Mesenchymal stem cell (in vitro differentiated cells and primary cell): ENCODE results near the gene RPP38.
A peak's percentile ranks its signal among the peaks of the same experiment; 100 is the strongest.

Source experiments
- DNase-seq: peaks from one replicate; pipeline ENCODE4 v3.0.0-alpha.2; 2013
- H2AFZ ChIP-seq: one replicate; pipeline ENCODE4 v1.6.1; 2013; ENCODE audit warnings: low read depth, mild to moderate bottlenecking, control low read depth, inconsistent platforms, low read length, moderate library complexity
- H2AK5ac ChIP-seq: 2 replicates; pipeline ENCODE4 v1.6.1; 2013; ENCODE audit warnings: low read length, moderate library complexity, mild to moderate bottlenecking, inconsistent platforms; ENCODE audit not compliant: severe bottlenecking
- H2BK120ac ChIP-seq: one replicate; pipeline ENCODE4 v1.6.1; 2013; ENCODE audit warnings: low read depth, mild to moderate bottlenecking, inconsistent platforms, low read length, moderate library complexity
- H2BK12ac ChIP-seq, 2 experiments: one replicate each; pipeline ENCODE4 v1.6.1; 2013; ENCODE audit warnings: inconsistent platforms in 2 of 2, low read length in 2 of 2, mild to moderate bottlenecking in 2 of 2, moderate library complexity in 2 of 2, control low read depth in 1 of 2
- H2BK15ac ChIP-seq: one replicate; pipeline ENCODE4 v1.6.1; 2013; ENCODE audit warnings: mild to moderate bottlenecking, low read depth, inconsistent platforms; ENCODE audit not compliant: poor library complexity, severe bottlenecking
- H2BK5ac ChIP-seq: 2 replicates; pipeline ENCODE4 v1.6.1; 2013; ENCODE audit warnings: low read depth, mild to moderate bottlenecking, low read length, control low read depth, inconsistent platforms; ENCODE audit not compliant: poor library complexity, severe bottlenecking
- H3K14ac ChIP-seq, 2 experiments: one replicate each; pipeline ENCODE4 v1.6.1; 2013; ENCODE audit warnings: inconsistent platforms in 2 of 2, low read length in 2 of 2, control low read depth in 1 of 2, mild to moderate bottlenecking in 1 of 2, moderate library complexity in 1 of 2
- H3K18ac ChIP-seq, 2 experiments: one replicate each; pipeline ENCODE4 v1.6.1; 2013; ENCODE audit warnings: inconsistent platforms in 2 of 2, low read length in 2 of 2, control low read depth in 1 of 2, low read depth in 1 of 2, mild to moderate bottlenecking in 1 of 2
- H3K23ac ChIP-seq, 2 experiments: one replicate each; pipeline ENCODE4 v1.6.1; 2013; ENCODE audit warnings: inconsistent platforms in 2 of 2, low read length in 2 of 2, mild to moderate bottlenecking in 2 of 2, moderate library complexity in 2 of 2, control low read depth in 1 of 2
- H3K27ac ChIP-seq: 2 replicates; pipeline ENCODE4 v1.5.1; 2013; ENCODE audit warnings: mild to moderate bottlenecking, moderate library complexity, low read length, control low read depth, inconsistent platforms; ENCODE audit not compliant: poor library complexity, severe bottlenecking
- H3K27me3 ChIP-seq, 2 experiments: 2 replicates each; pipeline versions ENCODE4 v1.6.1 to v1.7.0; 2013; ENCODE audit warnings: low read length in 2 of 2, mild to moderate bottlenecking in 2 of 2, moderate library complexity in 2 of 2, control low read depth in 1 of 2, inconsistent platforms in 1 of 2; ENCODE audit not compliant: control insufficient read depth in 1 of 2, insufficient read depth in 1 of 2
- H3K36me3 ChIP-seq, 2 experiments: 2 replicates each; pipeline versions ENCODE4 v1.6.1 to v1.7.0; 2013; ENCODE audit warnings: low read length in 2 of 2, control low read depth in 1 of 2, inconsistent platforms in 1 of 2, low read depth in 1 of 2, mild to moderate bottlenecking in 1 of 2; ENCODE audit not compliant: insufficient read depth in 2 of 2, control insufficient read depth in 1 of 2
- H3K4ac ChIP-seq, 2 experiments: one replicate each; pipeline ENCODE4 v1.6.1; 2013; ENCODE audit warnings: inconsistent platforms in 2 of 2, low read length in 2 of 2, mild to moderate bottlenecking in 2 of 2, moderate library complexity in 2 of 2, control low read depth in 1 of 2, low read depth in 1 of 2
- H3K4me1 ChIP-seq: 2 replicates; pipeline ENCODE4 v1.6.1; 2013; ENCODE audit warnings: low read depth, low read length, control low read depth; ENCODE audit not compliant: control insufficient read depth, insufficient read depth
- H3K4me2 ChIP-seq: 2 replicates; pipeline ENCODE4 v1.6.1; 2013; ENCODE audit warnings: low read length, mild to moderate bottlenecking, inconsistent platforms; ENCODE audit not compliant: poor library complexity, severe bottlenecking
- H3K4me3 ChIP-seq, 2 experiments: 2 replicates each; pipeline versions ENCODE4 v1.5.1 to v1.7.0; 2013; ENCODE audit warnings: low read length in 2 of 2, mild to moderate bottlenecking in 2 of 2, control low read depth in 1 of 2, low read depth in 1 of 2; ENCODE audit not compliant: insufficient read depth in 1 of 2
- H3K79me1 ChIP-seq: replicated peaks from 2 replicates; pipeline ENCODE4 v1.6.1; 2013; ENCODE audit warnings: mild to moderate bottlenecking, control low read depth, low read length, inconsistent platforms; ENCODE audit not compliant: poor library complexity, severe bottlenecking
- H3K9ac ChIP-seq: 2 replicates; pipeline ENCODE4 v1.7.0; 2013; ENCODE audit warnings: mild to moderate bottlenecking, low read length, moderate library complexity
- H3K9me3 ChIP-seq: 2 replicates; pipeline ENCODE4 v1.7.0; 2013; ENCODE audit warnings: mild to moderate bottlenecking, low read length; ENCODE audit not compliant: control insufficient read depth
- H4K8ac ChIP-seq: one replicate; pipeline ENCODE4 v1.6.1; 2013; ENCODE audit warnings: inconsistent platforms, mild to moderate bottlenecking, low read length, moderate library complexity
- H4K91ac ChIP-seq: one replicate; pipeline ENCODE4 v1.6.1; 2013; ENCODE audit warnings: mild to moderate bottlenecking, low read length, inconsistent platforms
- WGBS: methylation state at CpG from one replicate; pipeline ENCODE4 v1.1.7; 2013; ENCODE audit warnings: mixed read lengths; 5-methylcytosine and 5-hydroxymethylcytosine counted together

Gene RPP38

DNA sequence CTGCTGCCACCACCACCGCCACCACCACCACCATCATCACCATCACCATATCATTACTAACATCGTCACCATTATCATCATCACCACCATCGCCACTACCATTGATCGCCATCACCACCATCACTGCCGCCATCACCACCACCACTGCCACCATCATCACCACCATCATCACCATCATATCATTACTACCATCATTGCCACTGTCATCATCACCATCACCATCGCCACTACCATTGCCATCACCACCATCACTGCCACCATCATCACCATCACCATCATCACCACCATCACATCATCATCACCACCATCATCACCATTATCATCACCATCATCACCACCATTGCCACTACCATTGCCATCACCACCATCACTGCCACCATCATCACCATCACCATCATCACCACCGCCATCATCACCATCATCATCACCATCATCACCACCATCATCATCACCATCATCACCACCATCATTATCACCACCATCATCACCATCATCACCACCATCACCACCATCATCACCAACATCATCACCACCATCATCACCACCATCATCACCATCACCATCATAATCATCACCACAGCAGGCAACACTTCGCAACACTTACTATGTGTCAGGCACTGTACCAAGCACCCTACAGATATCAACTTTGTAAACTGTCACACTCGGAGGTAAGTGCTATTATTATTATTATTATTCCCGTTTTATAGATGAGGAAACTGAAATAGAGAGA lies 52.1 kb downstream of the RPP38 start:
- Histone ChIP-seq H3K9me3 (no peaks in the 10 kb centered on the region), H3K4me3 (no peak overlapping the region), H3K9ac (no peak overlapping the region), H3K23ac (no peak overlapping the region), H4K8ac (no peak overlapping the region), H2BK5ac (no peak overlapping the region), H4K91ac (peak overlapping the region; percentile 6), H3K14ac (no peak overlapping the region), H2AFZ (no peak overlapping the region), H2BK15ac (no peak overlapping the region), H3K79me1 (peaks cover 37% of the 10 kb centered on the region), H2AK5ac (no peak overlapping the region), H3K27ac (no peak overlapping the region), H3K4me1 (peaks cover 2% of the 10 kb centered on the region), H3K36me3 (peaks cover 0 to 4% of the 10 kb centered on the region in 2 experiments), H2BK120ac (no peak overlapping the region), H2BK12ac (no peak overlapping the region), H3K4ac (no peak overlapping the region), H3K27me3 (no peaks in the 10 kb centered on the region), H3K18ac (no peak overlapping the region), H3K4me2 (no peak overlapping the region)
- DNase-seq = no peak
- 94% methylated on average over 8 of the region's 10 CpGs for WGBS

DNA sequence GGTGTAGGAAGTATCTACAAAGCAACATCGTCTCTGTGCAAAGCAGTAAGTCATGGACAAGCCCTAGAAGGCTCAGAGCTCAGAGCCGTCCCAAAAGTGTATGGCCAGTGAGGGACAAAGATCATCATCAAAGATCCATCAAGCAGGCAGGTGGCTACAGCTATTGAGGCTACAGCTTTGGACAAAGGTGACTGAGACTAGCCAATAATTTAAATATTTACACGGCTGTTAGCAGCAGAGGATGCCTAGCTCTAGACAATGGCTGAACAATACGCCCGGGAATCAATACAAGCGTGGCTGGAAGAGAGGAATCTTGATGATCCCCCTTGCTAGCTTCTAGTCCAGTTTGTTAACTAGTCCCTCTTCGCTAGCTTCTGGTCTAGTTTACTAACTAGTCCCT lies 53.4 kb downstream of the RPP38 start:
- H3K27ac ChIP-seq = no peak overlapping the region
- H3K23ac ChIP-seq = no peak overlapping the region
- no peak overlapping the region for H2BK5ac ChIP-seq
- no peak overlapping the region for H4K91ac ChIP-seq
- peaks cover 0 to 4% of the 10 kb centered on the region in 2 experiments for H3K36me3 ChIP-seq
- no peak overlapping the region for H3K14ac ChIP-seq
- WGBS = 98% methylated on average over 6 of the region's 7 CpGs
- no peak overlapping the region for H3K4ac ChIP-seq
- no peak overlapping the region for H2BK15ac ChIP-seq
- no peak overlapping the region for H2AK5ac ChIP-seq
- no peak overlapping the region for H3K4me2 ChIP-seq
- H2BK12ac ChIP-seq = no peak overlapping the region
- H3K9ac ChIP-seq = no peak overlapping the region
- H2BK120ac ChIP-seq = no peak overlapping the region
- H2AFZ ChIP-seq = no peak overlapping the region
- no peak overlapping the region for H4K8ac ChIP-seq
- H3K79me1 ChIP-seq = peaks cover 38% of the 10 kb centered on the region
- H3K27me3 ChIP-seq = no peaks in the 10 kb centered on the region
- H3K18ac ChIP-seq = no peak overlapping the region
- DNase-seq = no peak
- H3K9me3 ChIP-seq = no peaks in the 10 kb centered on the region
- H3K4me1 ChIP-seq = peaks cover 2% of the 10 kb centered on the region
- H3K4me3 ChIP-seq = no peak overlapping the region

DNA sequence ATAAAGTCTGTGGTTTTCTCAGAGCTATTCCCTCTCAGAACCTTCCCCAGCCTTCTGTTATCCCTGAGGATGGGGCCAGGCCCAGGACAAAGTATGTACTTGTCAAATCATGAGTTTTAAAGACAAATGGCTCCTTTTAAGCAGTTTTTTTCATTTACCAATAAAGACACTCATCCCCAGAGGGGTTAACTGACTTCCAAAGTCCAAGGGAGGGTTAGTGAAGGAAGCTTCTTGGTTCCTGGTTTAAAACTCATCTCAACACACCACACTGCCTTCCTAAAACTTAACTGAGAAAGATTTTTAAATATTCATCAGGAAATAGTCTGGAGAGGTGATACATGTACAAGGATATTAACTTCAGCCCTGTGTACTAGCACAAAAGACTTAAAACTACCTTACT lies 55.4 kb downstream of the RPP38 start:
- Histone ChIP-seq H2AFZ (no peak overlapping the region), H3K79me1 (peaks cover 39% of the 10 kb centered on the region), H3K27me3 (no peaks in the 10 kb centered on the region), H3K36me3 (peaks cover 3 to 4% of the 10 kb centered on the region in 2 experiments), H3K4me2 (no peak overlapping the region), H3K27ac (no peak overlapping the region), H2BK5ac (no peak overlapping the region), H2BK15ac (no peak overlapping the region), H3K23ac (no peak overlapping the region), H2BK12ac (no peak overlapping the region), H3K9me3 (no peaks in the 10 kb centered on the region), H3K9ac (no peak overlapping the region), H2AK5ac (no peak overlapping the region), H3K4me1 (peaks cover 3% of the 10 kb centered on the region), H2BK120ac (no peak overlapping the region), H3K4ac (no peak overlapping the region), H4K8ac (no peak overlapping the region), H4K91ac (no peak overlapping the region), H3K14ac (no peak overlapping the region), H3K4me3 (no peak overlapping the region), H3K18ac (no peak overlapping the region)
- no peak for DNase-seq
